Stimulated activated CD4-positive, alpha-beta T cell treated with anti-CD3 and anti-CD28 coated beads, Interleukin-15, amount 100 ng/mL, for 48 hours (primary cell): Measurements from ENCODE around the gene CXCR5.

Experiments
- DNase-seq, 2 donors: peaks; one replicate each; pipeline ENCODE4 v3.0.0-alpha.2; 2020; ENCODE audit warnings: low read depth in 2 of 2

CXCR5 gene

GRCh38 chr11:118876286-118876685, 7.4 kb upstream of the CXCR5 start:
- no peak for DNase-seq

- no peak for DNase-seq
Measured at GRCh38 chr11:118877487-118878162, 6.1 kb upstream of the CXCR5 start.

- DNase-seq, result no peak
Measured at GRCh38 chr11:118878163-118878563, 5.5 kb upstream of the CXCR5 start.

- no peak for DNase-seq
Measured at GRCh38 chr11:118881228-118881627, 2.5 kb upstream of the CXCR5 start.

- no peak for DNase-seq
Measured at GRCh38 chr11:118882491-118882890, 1.2 kb upstream of the CXCR5 start.

GRCh38 chr11:118883004-118883367, 706 bp upstream of the CXCR5 start:
- no peak for DNase-seq

- no peak for DNase-seq
Measured at GRCh38 chr11:118884875-118885274, 1.2 kb downstream of the CXCR5 start.

GRCh38 chr11:118885319-118885718, 1.6 kb downstream of the CXCR5 start:
- DNase-seq, result no peak

GRCh38 chr11:118885831-118886565, 2.3 kb downstream of the CXCR5 start:
- DNase-seq, result no peak

GRCh38 chr11:118886681-118887111, 3.0 kb downstream of the CXCR5 start:
- no peak for DNase-seq

- no peak for DNase-seq
Measured at GRCh38 chr11:118887206-118887605, 3.5 kb downstream of the CXCR5 start.

- no peak for DNase-seq
Measured at GRCh38 chr11:118888398-118888797, 4.7 kb downstream of the CXCR5 start.

- no peak for DNase-seq
Measured at GRCh38 chr11:118889797-118890196, 6.1 kb downstream of the CXCR5 start.

GRCh38 chr11:118892514-118892913, 8.8 kb downstream of the CXCR5 start:
- no peak for DNase-seq

GRCh38 chr11:118892964-118893363, 9.3 kb downstream of the CXCR5 start:
- DNase-seq, result no peak

GRCh38 chr11:118893662-118894061, 10.0 kb downstream of the CXCR5 start:
- DNase-seq, result no peak

- DNase-seq, result no peak
Measured at GRCh38 chr11:118894192-118894591, 10.5 kb downstream of the CXCR5 start.

GRCh38 chr11:118895093-118896039, 11.7 kb downstream of the CXCR5 start:
- DNase-seq, result peak; percentile 51 to 64

GRCh38 chr11:118896472-118896913, 12.8 kb downstream of the CXCR5 start:
- no peak for DNase-seq

- DNase-seq, result no peak
Measured at GRCh38 chr11:118896921-118897591, 13.4 kb downstream of the CXCR5 start.

GRCh38 chr11:118897721-118898310, 14.1 kb downstream of the CXCR5 start:
- DNase-seq, result no peak
